Upper lobe of right lung (tissue), 1 donor: ENCODE data around the gene PRUNE1. TPM values are rescaled to one million over a fixed set of nuclear protein-coding genes. Genes with fewer than 3 reads are reported as not detected.
A peak's percentile ranks its signal among the peaks of the same experiment; 100 is the strongest.

Experiments
- ATAC-seq: fragments of 200-7000 bp; cut with Tn5 transposase; one replicate; pipeline ENCODE4 v1.9.1; 2020; ENCODE audit warnings: mild to moderate bottlenecking, moderate library complexity
- DNase-seq: peaks from one replicate; pipeline ENCODE4 v3.0.0-alpha.2; 2020
- H3K27ac ChIP-seq: fragments of 200-600 bp; one replicate; pipeline ENCODE4 v1.8.0; 2022
- H3K27me3 ChIP-seq: fragments of 200-600 bp; one replicate; pipeline ENCODE4 v1.8.0; 2022; ENCODE audit warnings: mild to moderate bottlenecking
- H3K36me3 ChIP-seq: fragments of 200-600 bp; one replicate; pipeline ENCODE4 v1.8.0; 2022
- H3K4me1 ChIP-seq: fragments of 200-600 bp; one replicate; pipeline ENCODE4 v1.8.0; 2022
- H3K4me3 ChIP-seq: fragments of 200-600 bp; one replicate; pipeline ENCODE4 v1.8.0; 2022; ENCODE audit warnings: mild to moderate bottlenecking
- H3K9me3 ChIP-seq: fragments of 200-600 bp; one replicate; pipeline ENCODE4 v1.8.0; 2022
- intact Hi-C: fragments of 100-400 bp; cut with DNase I; formaldehyde crosslinking; loops from one replicate; pipeline ENCODE4 v1.11.0; 2022
- total RNA-seq: library from RNA; stranded (reverse); fragmentation: NEBNext Ultra II Directional; extraction: Animal tissue kit (Norgen Biotek cat#: 25700); gene quantifications from one replicate; pipeline ENCODE4 v1.2.1, GENCODE V29; 2021
- TF ChIP-seq, protein P1 (sequence below): fragments of 200-600 bp; IDR thresholded peaks from one replicate; pipeline ENCODE4 v1.8.0; 2022; ENCODE audit warnings: antibody characterized with exemption
- donor health status: DM: no; HTN: yes; CAD: no; lungs with severe emphysema.

Gene PRUNE1
- total RNA-seq, 1 donor from 2014 or later, result 18.3 TPM

DNA sequence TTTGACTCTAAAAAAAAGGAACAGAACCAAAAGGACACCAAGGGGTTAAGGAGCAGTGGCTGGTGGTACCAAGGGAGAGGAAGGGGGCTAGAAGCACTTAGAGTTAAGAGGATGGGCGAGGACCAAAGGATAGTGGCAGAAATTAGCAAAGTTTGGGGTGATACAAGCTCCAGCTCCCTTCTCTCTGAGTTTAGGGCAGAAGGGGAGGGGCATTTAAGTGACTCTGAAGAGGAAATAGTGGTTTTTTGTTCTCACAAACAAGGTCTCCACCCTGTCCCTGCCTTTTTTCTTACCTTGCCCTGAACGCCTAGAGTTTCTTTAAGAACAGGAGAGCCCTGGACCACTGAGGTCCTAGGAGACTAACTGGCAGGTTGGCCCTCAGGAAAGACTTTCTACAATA lies 47.9 kb downstream of the PRUNE1 start:
- Histone ChIP-seq H3K9me3 (no peaks in the 10 kb centered on the region), H3K4me3 (peak overlapping the region; percentile 86), H3K27me3 (no peaks in the 10 kb centered on the region), H3K27ac (peak overlapping the region; percentile 89), H3K4me1 (peaks cover 37% of the 10 kb centered on the region), H3K36me3 (peaks cover 47% of the 10 kb centered on the region)
- intact Hi-C loops, result no loop called here
- TF ChIP-seq, protein P1, sequence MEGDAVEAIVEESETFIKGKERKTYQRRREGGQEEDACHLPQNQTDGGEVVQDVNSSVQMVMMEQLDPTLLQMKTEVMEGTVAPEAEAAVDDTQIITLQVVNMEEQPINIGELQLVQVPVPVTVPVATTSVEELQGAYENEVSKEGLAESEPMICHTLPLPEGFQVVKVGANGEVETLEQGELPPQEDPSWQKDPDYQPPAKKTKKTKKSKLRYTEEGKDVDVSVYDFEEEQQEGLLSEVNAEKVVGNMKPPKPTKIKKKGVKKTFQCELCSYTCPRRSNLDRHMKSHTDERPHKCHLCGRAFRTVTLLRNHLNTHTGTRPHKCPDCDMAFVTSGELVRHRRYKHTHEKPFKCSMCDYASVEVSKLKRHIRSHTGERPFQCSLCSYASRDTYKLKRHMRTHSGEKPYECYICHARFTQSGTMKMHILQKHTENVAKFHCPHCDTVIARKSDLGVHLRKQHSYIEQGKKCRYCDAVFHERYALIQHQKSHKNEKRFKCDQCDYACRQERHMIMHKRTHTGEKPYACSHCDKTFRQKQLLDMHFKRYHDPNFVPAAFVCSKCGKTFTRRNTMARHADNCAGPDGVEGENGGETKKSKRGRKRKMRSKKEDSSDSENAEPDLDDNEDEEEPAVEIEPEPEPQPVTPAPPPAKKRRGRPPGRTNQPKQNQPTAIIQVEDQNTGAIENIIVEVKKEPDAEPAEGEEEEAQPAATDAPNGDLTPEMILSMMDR, result no peak
- DNase-seq (no peak), ATAC-seq (no peak)

DNA sequence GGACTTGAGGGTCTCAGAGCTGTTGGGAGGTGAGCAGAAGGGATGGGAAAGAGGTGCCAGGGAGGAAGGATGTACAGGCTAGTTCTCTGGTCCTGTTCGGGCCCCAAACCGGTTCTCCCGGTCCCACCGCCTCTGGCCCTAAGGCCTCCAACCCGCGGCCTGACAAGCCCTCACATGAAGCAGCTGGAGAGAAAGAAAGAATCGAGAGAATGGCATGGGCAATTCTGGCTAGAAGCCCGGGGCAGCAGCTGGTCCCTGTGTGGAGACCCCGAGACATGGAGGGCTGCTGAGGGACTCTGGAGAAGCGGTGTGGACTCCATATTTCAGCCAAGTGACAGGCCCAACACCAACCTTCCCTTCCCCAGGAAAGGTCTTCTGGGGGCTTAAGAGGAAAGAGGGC lies 50.4 kb downstream of the PRUNE1 start:
- ATAC-seq, result peak; percentile 56
- TF ChIP-seq, protein P1, result no peak
- DNase-seq, result peak; percentile 91

DNA sequence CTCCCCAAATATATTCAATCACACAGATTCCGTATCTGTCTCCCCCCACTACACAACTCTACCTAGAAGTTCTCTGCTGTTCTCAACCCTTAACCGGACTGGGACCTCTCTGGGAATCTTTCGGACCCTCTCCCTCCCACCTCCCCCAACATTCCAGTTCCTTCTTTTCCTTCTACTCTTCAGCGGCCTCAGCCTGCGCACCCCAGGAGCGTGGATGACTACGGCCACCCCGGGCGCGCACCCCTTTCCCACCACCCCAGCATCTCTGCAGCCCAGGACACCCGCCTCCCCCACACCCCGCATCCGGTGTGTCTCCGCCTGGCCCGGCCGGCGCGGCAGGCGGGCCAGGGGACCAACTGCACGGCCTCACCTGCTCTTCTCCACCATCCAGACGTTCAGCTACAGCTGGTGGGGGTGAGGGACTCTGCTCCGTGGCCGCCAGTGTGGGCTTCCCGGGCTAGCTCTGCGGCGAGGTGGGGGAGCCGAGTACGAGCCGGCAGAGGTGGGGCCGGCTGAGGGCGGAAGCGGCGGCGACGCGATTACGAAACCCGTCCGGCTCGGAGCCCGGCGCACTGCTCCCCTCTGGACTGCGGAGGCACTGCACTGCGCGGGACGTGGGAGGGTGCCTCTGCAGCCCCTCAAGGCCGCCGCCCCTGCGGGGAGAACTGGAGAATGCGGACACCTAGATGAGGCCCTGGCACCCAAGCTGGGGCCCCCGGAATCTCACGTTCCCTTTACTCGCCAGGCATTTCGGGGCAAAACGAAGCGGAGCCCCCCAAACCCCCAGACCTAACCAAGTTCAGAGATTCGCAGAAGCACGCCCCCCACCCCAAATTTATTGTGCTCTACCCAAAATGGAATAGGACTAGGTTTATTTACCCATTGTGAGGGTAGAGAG lies 51.1 kb downstream of the PRUNE1 start, which contains the start of gene CDC42SE1:
Gene CDC42SE1, minus strand, starts transcription at position 514 of the 898 bp plus-strand sequence. CDS start 3,892 bp downstream, outside the sequence.
- peaks cover 15% of the 10 kb centered on the region for H3K36me3 ChIP-seq
- TF ChIP-seq, protein P1, result peak; percentile 89
- DNase-seq (peak; percentile 94), ATAC-seq (peak; percentile 94)
- H3K27me3 ChIP-seq, result no peaks in the 10 kb centered on the region
- H3K4me1 ChIP-seq, result peaks cover 37% of the 10 kb centered on the region
- H3K4me3 ChIP-seq, result peak within 1 kb of the TSS; percentile 86
- no peaks in the 10 kb centered on the region for H3K9me3 ChIP-seq
- intact Hi-C loops, result loop anchor here (10.0 kb wide), 1 partner anchor 45 kb away; no protein-coding TSS in a partner anchor
- H3K27ac ChIP-seq, result peak within 1 kb of the TSS; percentile 89

More for the DNA sequence above, 50.4 kb downstream of the PRUNE1 start:
- Histone ChIP-seq H3K4me1 (peaks cover 37% of the 10 kb centered on the region), H3K4me3 (peak overlapping the region; percentile 86), H3K27me3 (no peaks in the 10 kb centered on the region), H3K27ac (peak overlapping the region; percentile 89), H3K9me3 (no peaks in the 10 kb centered on the region), H3K36me3 (peaks cover 22% of the 10 kb centered on the region)
- intact Hi-C loops, result no loop called here

DNA sequence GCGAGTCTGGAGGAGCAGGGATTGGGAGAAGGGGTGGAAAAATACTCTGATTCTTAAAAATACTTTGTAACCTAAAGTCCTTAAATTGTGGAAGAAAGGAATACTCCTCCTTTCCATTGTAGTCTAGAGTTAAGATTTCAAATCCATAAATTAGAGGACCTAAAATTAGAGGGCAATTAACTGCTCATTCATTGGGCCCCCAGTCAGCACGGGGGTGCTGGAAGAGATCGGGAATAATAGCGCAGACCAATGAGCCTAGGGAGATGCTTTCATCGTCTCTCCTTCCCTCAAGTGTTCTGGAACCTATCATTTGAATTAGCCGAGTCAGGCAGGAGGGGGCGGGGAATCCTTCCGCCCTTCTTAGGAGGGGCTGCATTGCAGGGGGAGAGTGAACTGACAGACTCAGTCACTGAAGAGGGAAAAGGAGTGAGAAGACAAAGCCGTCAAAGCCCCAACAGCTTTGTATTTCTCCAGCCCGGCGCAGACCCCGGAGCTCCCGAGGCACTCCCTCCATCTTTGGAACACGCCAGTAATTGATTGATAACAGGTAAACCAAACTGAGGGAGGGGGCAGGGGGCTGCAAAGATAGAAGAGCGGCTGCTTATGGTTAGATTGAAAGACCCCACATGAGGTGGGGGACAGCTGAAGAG lies 51.9 kb downstream of the PRUNE1 start, which contains the start of gene MLLT11:
Gene MLLT11, plus strand, starts transcription at position 391 of the 650 bp plus-strand sequence. CDS start 6,828 bp downstream, outside the sequence.
- TF ChIP-seq, protein P1, result no peak
- DNase-seq, result no peak
- Histone ChIP-seq H3K4me1 (peaks cover 37% of the 10 kb centered on the region), H3K27me3 (no peaks in the 10 kb centered on the region), H3K4me3 (peak within 1 kb of the TSS; percentile 86), H3K36me3 (peaks cover 7% of the 10 kb centered on the region), H3K9me3 (no peaks in the 10 kb centered on the region), H3K27ac (peak within 1 kb of the TSS; percentile 89)
- ATAC-seq, result no peak
- intact Hi-C loops, result loop anchor here (10.0 kb wide), 1 partner anchor 45 kb away; no protein-coding TSS in a partner anchor

DNA sequence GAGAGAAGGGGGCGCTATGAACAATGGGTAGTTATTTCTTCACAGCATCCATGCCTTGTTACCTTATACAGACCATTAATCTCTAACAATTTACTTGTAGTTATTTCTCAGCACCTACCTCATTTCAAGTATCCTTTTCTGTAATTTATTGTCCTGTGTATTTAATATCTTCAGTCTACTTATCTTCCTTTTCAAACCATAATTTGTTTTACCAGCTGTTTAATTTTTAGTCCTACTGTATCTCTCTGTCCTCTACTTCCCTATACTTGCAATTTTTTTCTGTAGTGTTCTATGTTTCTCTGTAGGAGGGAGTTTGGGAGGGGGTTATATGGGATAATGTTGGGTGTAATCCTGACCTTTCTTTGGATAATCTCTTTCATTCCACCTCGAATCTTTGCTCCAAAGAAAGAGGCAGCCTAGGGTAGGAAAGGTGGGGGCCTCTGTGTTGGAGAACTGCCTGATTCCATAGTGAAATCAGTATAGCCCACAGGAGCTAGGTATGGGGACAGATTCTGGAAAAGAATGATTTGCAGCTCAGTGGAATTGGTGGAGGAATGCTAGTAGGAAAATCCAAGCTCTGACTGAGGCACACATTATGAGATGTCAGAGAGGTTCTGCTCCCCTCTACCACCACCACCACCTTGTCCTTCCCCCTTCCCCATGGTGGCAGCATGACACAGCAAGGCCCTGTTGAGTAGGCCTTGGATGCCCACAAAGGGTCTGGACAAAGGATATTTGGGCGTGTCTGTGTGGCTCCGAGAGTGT lies 52.6 kb downstream of the PRUNE1 start:
- Histone ChIP-seq H3K4me1 (peaks cover 32% of the 10 kb centered on the region), H3K9me3 (no peaks in the 10 kb centered on the region), H3K27me3 (no peaks in the 10 kb centered on the region), H3K4me3 (peak overlapping the region; percentile 86), H3K27ac (peak overlapping the region; percentile 89), H3K36me3 (peaks cover under 1% of the 10 kb centered on the region)
- ATAC-seq (no peak), DNase-seq (no peak)
- intact Hi-C loops, result loop anchor here (10.0 kb wide), 1 partner anchor 46 kb away; no protein-coding TSS in a partner anchor
- TF ChIP-seq, protein P1, result no peak
